NCI-H1105 treated with DMSO at 0.1 percent for 48 hours (cell line): Measurements from ENCODE around the gene CXCR3.
"Not testable (repeated sequence)": the region's sequence is repeated elsewhere in the genome, so short reads cannot be mapped to it uniquely, and the experiment has no call there.

Experiments used
- DNase-seq: peaks from one replicate; lab custom pipeline; 2025; lab: John Stamatoyannopoulos, UW

The CXCR3 gene

DNA sequence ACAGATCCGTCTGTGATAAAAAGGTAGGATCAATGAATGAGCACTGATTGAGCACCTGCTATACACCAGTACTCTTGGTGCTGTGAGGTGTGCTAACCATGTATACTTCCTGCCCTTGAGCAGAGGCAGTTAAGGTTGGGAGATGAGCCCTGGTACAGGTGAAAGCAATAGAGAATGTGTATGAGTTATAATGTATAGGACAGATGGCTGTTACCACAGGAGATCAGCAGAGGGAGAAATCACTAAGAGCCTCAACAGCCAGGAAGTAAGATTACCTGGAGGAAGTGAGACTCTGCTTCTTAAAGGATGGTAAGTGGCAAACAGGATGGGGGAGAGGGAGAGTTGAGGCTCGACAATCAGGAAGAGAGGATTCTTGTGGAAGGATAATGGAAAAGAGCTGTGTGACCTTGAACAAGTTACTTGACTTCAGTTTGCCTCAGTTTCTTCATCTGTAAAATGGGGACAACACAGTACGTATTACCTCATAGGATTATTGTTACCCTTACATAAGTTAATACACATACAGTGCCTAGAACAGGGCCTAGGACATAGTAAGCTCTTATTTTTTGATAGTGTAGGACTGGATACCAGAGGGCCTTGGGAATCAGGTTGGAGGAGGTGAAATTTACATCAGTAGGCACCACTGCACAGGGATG, 9.1 kb downstream of the CXCR3 start:
- DNase-seq, result no peak

DNA sequence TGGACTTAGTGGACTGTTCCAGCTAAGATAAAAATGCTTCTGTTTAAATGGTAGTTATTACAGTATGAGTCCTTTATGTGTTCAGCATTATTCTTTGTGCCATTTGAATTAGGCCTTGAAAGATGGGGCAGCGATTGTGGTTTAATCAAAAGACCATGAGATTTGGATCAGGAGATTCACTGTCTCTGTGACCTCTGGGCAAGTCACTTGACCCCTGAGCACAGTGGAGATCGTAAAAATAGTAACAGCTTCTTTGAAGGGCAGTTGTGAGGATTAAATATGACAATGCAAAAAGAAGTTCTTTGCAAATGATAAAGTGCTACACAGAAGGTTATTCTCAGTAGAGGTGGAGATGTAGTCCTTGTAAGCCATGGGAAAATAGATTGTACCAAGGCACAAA, 10.8 kb downstream of the CXCR3 start:
- no peak for DNase-seq

DNA sequence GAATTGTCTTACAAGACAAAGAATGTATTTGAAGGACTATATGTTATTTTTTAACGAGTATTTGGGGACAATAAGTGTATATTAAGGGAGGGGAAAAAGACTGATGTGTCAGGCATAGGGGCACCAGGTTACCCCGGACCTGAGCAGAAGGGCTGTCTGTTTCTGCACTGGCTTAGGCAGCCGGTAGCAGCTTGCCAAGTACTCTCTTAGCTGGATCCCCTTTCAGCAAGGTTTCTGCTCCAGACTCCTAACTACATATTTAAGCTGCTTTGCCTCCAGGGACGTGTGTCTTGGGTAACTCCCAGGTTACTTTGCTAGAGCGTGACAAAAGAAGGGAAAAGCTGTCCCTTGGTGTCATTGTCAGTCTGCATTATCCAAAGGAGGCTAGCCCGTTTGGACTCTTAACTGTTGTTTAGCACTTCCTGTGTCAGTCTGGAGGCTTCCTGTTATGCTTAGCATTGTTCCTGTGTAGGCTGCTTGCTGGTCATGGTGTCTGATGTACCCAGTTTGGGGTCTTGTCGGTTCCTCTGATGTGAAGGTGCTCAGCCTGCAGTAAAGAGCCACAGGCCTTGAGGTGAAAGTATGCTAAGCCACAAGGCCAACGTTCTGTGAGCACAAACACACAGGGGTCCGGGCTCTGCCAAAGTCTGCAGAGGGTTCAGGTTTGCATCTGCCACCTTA, 11.6 kb downstream of the CXCR3 start:
- DNase-seq, result no peak

DNA sequence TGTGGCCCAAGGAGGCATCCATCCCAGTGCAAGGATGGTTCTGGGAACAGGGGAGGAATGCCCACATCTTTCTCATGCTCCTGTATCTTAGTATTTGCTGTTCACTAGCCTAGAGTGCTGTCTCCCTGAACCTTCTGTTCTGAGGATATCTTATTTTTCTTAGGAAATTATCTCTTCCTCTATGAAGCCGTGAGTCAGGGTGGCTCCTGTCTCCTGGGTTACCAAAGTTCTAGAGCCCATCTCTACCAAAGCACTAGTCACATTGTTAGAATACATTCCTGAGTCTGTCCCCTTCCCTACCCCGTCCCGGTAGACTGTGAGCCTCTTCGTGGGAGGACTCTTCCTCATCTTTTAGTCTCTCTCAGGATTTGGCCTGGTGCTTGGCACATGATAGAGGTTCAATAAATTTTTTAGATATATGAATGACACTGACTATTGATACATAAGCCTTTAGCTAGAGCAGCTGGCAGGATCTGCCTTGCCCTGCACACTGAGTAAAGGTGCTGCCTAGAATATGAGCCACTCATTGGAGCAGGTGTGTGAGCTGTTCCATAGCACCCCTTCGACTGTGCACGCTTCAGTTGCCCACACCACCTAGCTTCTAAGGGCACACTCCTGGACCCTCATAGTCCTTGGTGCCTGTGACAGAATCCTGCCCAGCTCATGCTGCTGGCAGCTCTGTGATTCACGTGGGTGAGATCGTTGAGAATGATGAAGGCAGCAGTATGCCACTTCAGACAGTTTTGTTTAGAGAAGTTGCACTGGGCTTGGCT, 13.3 kb downstream of the CXCR3 start:
- DNase-seq, result no peak

DNA sequence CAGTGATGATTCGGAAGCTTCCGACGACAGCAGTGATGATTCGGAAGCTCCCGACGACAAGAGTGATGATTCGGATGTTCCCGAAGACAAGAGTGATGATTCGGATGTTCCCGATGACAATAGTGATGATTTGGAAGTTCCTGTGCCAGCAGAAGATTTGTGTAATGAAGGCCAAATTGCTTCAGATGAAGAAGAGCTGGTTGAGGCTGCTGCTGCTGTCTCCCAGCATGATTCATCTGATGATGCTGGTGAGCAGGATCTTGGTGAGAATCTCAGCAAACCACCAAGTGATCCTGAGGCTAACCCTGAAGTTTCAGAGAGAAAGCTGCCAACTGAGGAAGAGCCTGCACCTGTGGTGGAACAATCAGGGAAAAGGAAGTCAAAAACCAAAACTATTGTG, 14.2 kb downstream of the CXCR3 start:
- DNase-seq, result no peak

DNA sequence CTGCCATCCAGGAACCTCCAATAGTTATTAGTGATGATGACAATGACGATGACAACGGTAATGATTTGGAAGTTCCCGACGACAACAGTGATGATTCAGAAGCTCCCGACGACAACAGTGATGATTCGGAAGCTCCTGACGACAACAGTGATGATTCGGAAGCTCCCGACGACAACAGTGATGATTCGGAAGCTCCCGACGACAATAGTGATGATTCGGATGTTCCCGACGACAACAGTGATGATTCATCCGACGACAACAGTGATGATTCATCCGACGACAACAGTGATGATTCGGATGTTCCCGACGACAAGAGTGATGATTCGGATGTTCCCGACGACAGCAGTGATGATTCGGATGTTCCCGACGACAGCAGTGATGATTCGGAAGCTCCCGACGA, 14.7 kb downstream of the CXCR3 start:
- DNase-seq, result no peak

DNA sequence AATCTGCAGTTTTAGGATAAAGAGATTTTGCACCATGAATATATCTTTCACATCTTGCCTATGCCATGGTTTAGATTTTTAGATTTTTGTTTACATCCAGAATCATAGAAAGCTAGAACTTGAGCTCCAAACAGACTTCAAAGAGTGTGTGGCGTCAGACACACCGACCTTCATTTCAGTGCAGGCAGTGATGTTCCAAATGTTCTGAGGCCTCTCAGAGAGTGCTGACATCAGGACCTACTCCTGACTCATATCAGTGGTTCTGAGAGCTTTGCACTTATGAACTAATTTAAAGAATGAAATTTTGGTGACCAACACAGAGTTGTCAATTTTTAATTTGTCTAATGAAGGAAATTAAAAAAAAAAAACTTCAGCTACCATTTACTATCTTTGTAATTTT, 18.3 kb downstream of the CXCR3 start:
- DNase-seq, result no peak

DNA sequence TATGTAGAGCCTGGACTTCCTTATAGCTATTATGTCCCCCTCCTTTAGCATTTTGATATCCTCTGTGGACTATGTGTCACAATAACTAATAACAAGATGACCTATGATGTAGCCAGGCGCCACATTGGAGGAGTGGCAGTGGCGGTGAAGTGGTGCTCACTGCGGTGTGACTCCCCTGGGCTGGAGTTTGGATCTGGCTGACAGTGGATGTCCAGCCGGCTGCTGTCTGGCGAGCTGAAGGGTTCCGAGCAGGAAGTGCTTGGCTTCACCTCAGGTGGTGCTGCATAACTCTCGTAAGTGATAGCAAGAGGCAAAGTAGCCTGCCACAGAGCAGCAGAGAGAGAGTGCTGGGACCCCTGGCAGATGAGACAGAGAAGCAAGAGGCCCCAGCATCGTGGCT, 25.1 kb downstream of the CXCR3 start:
- not testable (repeated sequence) for DNase-seq

DNA sequence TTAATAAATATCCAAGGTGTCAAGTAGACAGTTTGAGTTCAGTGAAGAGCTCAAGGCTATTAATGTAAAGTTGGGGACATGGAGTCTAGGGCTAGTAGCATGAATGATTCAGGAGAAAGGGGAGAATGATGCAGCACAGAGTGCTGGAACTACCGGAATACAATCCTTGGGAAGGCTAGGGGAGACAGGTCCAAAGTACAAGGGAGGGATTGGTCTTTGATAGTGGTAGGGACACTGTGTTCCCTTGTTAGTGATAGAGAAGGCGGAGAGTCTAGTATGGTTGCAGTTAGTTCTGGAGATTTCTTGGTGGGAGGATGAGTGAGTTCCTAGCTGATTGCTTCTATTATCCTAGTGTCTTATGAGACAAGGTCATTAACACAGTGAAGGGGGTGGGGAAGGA, 31.4 kb downstream of the CXCR3 start:
- DNase-seq, result no peak

DNA sequence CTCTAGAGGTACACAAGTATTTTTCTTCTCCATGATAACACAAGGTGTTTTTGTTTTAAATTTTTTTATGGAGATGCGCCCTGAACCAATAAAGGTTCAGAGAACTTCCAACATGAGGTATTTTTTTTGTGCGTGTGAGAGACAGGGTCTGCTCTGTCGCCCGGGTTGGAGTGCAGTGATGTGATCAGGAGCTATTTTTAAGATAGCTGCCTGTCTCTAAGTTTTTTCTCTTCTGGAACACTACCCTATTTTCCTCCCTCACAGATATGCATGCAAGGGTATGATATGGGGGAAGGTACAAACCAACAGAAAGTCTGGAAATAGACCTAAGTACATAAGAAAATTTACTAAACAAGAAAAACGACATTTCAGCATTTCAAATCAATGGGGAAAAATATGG, 37.1 kb downstream of the CXCR3 start:
- no peak for DNase-seq

DNA sequence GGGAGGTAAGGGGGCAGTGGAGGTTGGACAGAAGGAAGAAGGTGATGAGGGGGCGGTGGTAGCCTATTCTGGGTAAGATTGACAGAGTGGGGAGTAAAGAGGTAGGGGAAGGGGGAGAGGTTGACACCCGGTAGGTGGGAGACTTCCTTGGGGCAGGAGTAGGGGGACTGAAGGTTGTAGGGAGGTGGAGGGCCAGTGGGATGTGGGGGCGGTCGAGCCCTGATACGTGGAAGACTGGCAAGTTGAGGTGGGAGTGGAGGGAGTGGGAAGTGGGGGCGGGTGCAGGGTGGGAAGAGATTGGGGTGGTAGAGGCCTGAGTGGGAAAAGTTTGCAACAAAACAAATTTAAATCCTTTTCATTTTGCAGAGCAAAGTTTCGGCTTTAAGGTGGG, 38.3 kb downstream of the CXCR3 start:
- no peak for DNase-seq

DNA sequence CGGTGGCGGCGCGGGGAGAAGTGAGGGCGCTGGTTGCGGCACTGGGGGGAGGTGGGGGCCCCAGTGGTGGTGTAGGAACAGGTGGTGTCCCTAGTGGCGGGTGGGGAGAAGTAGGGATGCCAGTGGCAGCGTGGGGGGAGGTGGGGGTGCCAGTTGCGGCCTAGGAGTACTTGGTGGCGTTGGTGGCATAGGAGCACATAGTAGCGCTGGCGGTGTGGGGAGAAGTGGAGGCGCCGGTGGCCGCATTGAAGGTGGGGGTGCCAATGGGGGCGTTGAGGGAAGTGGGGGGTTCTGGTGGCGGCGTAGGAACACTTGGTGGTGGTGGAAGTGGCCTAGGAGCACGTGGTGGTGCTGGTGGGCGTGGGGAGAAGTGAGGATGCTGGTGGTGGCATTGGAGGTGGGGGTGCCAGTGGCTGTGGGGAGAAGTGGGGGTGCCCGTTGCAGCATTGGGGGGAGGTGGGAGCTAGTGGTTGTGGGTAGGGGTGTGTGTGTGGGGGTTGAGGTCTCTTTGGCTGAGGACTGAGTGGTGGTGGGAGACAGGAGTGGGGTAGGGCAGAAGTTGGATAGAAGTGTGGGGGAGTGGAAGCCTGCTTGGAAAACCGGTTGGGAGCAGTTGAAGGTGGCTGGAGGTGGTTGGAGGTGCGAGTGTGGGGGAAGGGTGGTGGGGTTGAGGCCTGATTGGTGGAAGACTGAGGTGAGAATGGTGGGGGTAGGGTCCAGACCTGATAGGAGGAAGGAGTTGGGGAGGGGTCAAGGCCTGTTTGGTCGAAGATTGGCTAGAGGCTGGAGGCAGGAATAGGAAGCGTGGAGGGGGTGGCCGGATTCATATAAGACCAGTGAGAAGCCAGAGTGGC, 38.9 kb downstream of the CXCR3 start:
- no peak for DNase-seq

DNA sequence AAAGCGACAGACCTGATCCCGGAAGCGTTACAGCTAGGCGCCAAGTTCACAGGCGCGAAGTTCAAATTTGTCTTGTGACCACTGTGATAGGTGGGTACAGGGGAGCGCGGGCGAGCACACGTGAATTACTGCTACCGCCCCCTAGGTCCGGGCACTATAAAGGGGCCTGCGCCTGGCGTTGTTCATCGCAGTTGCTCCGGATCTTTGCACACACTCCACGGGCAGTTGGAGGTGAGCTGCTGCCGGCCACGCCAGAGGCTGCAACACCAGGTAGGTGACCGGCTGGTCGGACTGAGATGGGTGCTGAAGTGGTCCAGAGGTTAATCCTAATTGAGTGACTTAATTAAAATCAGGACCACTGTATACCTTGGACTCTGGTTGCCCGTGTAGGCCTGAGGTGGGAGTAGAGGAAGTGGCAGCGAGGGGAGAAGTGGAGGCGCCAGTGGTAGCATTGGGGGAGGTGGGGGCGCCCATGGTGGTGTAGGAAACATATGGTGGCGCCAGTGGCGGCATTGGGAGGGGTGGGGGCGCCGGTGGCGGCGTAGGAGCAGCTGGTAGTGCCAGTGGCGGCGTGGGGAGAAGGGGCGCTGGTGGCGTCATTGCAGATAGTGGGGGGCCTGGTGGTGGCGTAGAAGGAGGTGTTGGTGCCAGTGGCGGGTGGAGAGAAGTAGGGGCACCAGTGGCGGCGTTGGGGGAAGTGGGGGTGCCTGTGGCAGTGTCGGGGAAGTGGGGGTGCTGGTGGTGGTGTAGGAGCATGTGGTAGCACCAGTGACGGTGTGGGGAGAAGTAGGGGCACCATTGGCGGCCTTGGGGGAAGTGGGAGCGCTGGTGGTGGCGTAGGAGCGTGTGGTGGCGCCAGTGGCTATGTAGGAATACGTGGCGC, 39.8 kb downstream of the CXCR3 start, which contains the start of gene GCNA:
Gene GCNA (plus strand): TSS at position 185 of the 883 bp plus-strand sequence. CDS start 2,385 bp downstream, outside the sequence.
- DNase-seq, result no peak

DNA sequence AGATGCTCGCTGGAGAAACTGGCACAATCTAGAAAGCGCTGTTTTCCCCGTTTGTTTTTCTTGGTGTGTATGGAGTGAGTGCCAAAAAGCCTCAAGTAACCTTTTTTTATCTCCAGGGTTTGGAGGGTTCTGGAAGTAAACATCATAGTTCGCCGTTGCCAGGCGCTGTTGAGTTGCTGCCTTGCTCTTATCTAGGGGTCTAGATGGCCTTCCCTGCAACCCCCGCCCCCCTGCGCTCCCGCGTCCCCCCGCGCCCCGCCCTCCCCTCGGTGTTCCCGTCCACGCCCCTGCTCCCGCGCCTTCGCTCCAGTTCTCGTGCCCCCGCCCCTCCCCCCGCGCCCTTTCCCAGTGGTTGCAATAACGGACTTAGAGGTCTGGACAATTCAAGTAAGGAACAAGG, 40.6 kb downstream of the CXCR3 start:
- no peak for DNase-seq

DNA sequence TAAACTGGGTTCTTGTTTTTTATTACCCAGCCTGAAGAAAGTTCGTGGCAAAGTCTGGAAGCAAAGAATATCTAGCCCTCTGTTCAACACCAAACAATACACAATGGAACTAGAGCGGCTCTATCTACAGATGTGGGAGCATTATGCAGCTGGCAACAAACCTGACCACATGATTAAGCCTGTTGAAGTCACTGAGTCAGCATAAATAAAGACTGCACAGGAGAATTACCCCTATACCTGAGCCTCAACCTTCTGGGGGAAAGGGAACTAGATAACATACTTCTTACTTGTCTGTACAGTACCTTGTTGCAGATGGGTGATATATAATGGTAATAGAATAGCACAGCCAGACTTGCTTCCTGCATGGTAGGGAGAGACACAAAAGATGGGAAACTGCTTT, 44.7 kb downstream of the CXCR3 start:
- DNase-seq, result no peak

DNA sequence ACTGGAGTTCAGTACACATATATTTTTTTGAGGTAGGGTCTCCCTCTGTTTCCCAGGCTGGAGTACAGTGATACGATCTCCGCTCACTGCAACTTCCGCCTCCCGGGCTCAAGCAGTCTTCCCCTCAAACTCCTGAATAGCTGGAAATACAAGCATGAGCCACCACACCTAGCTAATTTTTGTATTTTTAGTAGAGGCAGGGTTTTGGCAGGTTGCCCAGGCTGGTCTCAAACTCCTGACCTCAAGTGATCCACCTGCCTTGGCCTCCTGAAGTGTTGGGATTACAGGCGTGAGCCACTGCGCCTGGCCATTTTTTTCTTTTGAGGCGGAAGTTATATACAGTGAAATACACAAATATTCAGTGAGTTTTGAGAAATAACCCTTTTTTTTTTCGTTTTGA, 46.9 kb downstream of the CXCR3 start:
- peak; percentile 19 for DNase-seq
